Iris pigment epithelial cell (primary cell): Measurements from ENCODE around the gene ZNF578.
"Not testable (repeated sequence)": the region's sequence is repeated elsewhere in the genome, so short reads cannot be mapped to it uniquely, and the experiment has no call there.

Experiments used
- DNase-seq: peaks from one replicate; pipeline ENCODE4 v3.0.0-alpha.2; 2011; ENCODE audit warnings: low read depth

ZNF578 gene

DNA sequence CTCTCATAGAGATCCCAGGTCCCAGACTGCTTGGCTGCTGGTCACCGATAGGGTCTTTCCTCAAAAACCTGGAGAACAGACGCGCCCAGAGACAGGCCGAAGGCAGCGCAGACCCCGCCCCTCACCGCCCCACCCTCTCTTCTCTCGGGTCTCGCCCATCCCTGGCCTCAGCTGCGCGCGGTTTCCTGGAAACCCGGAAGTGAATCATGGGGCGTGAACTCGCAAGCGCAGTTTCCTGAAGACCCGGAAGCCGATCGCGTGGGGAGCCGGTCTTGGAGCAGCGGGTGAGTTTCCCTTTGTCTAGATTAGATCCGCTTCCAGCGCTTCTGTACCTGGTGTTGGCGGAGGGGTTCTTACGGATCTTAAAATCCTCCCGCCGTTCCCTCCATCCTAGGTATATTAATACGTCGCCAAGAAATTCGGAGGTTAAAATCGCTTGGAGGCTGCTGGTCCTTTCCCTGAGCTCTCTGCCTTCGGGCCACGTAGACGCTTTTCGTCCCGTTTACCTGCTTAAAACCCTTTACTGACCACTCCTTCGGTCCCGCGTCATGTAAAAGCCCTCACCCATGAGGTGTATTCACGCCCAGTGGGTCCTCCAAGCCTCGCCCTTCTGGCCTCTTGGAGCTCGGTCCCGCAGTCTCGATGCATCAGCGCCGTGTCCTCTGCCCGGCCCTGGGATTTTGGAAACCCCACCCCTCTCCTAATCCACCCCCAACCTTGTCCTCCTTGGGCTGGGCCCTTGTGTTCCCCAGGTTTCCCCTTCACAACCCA, at the start of gene ZNF578:
Gene ZNF578, plus strand, starts transcription at position 230 of the 771 bp plus-strand sequence. CDS start 48,293 bp downstream, outside the sequence.
- peak; percentile 92 for DNase-seq

DNA sequence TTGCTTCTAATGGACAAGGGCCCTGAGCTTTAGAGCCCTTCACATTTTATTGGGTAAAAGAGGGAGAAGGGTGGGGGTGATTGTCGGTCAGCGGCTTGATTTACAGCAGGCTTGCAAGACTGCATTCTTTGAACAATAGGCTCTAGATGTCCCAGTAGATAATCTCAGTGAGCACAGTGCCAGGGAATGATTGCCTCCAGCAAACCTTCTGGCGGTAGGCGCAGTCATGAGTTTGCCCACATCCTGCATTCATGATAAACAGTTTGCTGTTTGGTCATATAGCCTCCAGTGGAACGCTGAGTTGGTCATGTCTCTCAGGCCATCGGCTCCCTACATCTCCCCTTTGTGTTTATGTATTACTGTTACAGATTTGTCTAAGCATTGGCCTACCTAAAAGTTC, 43.1 kb upstream of the ZNF578 start:
- no peak for DNase-seq

DNA sequence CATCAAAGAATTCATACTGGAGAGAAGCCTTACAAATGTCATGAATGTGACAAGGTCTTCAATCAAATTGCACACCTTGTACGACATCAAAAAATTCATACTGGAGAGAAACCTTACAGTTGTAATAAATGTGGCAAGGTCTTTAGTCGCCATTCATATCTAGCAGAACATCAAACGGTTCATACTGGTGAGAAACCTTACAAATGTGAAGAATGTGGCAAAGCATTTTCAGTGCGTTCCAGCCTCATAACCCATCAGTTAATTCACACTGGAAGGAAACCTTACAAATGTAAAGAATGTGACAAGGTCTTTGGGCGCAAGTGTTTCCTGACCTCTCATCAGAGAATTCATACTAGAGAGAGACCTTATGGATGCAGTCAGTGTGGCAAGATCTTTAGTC, 37.6 kb upstream of the ZNF578 start:
- DNase-seq: no peak

DNA sequence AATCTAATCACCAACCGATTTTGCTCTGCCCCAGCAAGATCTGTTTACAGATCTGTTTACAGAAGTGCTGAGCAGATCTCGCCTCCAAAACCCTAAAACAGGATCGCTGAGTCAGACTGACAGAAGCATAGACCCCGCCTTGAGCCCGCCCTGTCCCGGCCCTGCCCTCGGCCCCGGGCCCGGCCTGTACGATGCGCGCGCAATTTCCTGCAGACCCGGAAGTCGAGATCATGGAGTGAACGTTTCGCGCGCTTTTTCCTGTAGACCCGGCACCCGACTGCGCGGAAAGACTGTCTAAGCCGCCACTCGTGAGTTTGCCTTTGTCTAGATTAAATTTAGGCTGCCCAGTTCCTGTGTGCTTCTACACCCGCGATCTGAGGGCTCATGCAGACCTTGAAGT, 24.4 kb upstream of the ZNF578 start, which contains the start of gene ZNF534:
Gene ZNF534, plus strand, starts transcription at position 212 of the 400 bp plus-strand sequence. CDS start 2,327 bp downstream, outside the sequence.
- no peak for DNase-seq

DNA sequence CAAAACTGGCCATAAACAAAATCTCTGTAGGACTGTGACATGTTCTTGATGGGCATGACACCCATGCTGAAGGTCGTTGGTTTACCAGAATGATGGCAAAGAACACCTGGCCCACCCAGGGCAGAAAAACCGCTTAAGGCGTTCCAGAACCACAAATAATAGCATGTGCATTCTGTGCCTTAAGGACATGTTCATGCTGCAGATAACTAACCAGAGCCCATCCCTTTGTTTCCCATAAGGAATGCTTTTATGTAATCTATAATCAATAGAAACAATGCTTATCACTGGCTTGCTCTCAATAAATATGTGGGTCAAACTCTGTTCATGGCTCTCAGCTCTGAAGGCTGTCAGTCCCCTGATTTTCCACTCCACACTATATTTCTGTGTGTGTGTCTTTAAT, 11.2 kb upstream of the ZNF578 start:
- no peak for DNase-seq

DNA sequence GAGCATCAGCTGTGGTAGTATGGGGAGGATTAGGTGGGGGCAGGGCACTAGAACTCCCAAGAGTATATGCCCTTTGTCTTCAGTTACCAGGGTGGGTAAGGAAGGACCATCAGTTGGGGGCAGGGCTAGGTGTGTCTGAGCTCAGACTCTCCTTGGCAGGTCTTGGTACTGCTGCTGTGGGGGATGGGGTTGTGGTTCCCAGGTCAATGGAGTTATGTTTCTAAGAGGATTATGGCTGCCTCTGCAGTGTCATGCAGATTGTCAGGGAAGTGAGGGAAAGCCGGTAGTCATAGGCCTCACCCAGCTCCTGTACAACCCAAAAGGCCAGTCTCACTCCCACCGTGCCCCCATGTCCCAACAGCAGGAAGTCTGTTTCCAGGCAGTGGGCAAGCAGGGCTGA, 8.8 kb upstream of the ZNF578 start:
- no peak for DNase-seq

DNA sequence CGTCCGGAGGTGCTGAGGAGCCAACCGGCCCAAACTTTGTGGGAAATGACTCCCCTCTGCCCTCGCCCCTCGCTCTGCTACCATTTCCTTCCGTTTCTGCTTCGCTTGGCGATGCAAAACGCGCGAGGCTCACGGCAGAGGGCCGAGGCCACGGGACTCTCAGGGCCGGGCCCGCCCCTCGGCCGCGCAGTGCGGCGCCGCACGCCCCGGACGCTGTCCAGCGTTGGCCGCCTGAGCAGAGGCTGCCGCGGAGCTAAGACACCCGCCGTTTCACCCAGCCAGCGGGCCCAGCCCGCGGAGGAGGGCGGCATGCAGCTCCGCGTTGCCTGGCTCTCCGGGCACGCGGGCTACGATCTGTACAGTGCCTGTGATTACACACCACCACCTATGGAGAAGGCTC, 2.1 kb upstream of the ZNF578 start:
- DNase-seq: no peak

DNA sequence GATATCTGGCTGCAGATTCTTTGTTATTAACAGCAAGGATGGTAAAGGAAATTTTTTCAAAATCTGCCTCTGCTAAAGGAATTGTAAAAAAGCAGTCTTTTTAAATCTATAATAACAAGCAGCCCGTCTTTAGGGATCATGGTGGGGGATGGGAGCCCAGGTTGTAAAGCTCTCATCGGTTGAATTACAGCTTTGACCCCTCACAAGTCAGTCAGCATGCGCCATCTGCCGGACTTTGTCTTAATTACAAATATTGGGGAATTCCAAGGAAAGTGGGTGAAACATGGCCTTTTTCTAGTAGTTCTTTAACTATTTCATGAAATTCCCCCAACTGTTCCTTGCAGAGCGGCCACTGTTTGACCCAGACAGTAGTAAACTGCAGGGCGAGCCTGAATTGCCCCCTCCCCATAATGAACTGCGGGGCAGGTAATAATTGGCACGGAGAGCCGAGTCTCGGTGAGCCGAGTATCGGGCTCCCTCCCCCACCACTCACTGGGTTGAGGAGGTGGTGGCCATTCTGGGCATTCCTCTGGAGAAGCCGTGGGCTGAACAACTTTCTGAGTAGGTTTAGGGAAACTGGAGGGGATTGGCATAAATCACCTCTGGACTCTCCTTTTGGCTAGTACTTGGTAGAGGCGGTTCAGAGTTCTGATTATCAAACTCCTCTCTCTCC, 11.6 kb downstream of the ZNF578 start:
- DNase-seq: no peak

DNA sequence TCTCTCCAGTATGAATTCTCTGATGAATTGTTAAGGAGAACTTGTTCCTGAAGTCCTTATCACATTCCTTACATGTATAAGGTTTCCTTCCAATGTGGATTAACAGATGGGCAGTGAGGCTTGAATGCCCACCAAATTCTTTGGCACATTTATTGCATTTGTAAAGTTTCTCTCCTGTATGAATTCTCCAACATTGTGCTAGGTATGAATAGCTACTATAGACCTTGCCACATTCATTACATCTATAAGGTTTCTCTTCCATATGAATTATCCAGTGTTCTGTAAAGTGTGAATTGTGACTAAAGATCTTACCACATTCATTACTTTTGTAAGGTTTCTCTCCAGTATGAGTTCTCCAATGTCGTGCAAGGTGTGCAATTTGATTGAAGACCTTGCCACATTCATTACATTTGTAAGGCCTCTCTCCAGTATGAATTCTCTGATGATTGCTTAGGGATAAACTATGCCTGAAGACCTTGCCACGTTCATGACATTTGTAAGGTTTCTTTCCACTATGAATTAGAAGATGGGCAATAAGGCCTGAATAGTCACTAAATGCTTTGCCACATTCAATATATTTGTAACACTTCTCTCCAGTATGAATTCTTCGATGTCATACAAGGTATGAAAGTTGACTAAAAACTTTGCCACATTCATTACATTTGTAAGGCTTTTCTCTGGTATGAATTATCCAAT, 20.4 kb downstream of the ZNF578 start:
- no peak for DNase-seq

DNA sequence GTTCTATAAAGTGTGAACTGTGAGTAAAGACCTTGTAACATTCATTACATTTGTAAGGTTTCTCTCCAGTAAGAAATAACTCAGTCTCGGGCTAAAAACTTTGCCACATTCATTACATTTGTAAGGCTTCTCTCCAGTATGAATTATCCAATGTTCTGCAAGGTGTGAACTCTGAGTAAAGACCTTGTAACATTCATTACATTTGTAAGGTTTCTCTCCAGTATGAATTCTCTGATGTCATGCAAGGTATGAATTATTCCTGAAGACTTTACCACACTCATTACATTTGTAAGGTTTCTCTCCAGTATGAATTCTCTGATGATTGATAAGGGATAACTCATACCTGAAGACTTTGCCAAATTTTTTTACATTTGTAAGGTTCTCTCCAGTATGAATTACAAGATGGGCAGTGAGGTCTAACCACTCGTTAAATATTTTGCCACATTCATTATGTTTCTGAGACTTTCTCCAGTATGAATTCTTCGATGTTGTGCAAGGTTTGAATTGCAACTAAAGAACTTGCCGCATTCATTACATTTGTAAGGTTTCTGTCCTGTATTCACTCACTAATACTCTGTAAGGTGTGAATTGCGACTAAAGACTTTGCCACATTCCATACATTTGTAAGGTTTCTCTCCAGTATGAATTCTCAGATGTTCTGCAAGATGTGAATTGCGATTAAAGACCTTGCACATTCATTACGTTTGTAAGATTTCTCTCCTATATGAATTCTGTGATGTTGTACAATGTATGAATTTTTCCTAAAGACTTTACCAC, 21.2 kb downstream of the ZNF578 start:
- no peak for DNase-seq

DNA sequence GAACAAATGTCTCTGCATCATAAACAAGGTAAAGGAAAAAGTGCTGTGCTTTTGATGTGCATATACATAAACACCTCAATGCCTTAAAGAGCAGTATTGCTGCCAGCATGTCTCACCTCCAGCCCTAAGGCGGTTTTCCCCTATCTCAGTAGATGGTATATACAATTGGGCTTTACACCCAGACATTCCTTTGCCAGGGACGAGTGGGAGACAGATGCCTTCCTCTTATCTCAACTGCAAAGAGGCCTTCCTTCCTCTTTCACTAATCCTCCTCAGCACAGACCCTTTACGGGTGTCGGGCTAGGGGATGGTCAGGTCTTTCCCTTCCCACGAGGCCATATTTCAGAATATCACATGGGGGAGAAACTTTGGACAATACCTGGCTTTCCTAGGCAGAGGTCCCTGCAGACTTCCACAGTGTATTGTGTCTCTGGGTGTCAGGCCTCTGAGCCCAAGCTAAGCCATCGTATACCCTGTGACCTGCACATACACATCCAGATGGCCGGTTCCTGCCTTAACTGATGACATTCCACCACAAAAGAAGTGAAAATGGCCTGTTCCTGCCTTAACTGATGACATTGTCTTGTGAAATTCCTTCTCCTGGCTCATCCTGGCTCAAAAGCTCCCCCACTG, 30.9 kb downstream of the ZNF578 start:
- not testable (repeated sequence) for DNase-seq

DNA sequence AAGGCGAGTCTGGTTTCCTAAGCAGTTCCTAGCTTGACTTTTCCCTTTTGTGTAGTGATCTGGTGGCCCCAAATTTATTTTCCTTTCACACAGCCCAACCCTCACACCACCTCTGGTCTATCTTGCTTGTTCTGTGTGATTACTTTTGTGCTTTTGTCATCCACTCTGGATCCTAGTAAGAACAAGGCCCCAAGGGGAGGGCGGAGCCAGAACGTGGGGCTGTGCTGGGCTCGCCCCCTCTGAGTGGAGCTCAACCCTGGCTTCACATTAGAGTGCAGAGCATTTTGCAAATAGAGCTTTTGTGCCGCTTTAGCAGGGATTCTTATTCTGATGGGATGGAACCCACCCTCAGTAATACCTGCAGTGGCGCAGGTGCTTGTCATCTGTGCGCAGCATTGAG, 31.7 kb downstream of the ZNF578 start:
- not testable (repeated sequence) for DNase-seq

DNA sequence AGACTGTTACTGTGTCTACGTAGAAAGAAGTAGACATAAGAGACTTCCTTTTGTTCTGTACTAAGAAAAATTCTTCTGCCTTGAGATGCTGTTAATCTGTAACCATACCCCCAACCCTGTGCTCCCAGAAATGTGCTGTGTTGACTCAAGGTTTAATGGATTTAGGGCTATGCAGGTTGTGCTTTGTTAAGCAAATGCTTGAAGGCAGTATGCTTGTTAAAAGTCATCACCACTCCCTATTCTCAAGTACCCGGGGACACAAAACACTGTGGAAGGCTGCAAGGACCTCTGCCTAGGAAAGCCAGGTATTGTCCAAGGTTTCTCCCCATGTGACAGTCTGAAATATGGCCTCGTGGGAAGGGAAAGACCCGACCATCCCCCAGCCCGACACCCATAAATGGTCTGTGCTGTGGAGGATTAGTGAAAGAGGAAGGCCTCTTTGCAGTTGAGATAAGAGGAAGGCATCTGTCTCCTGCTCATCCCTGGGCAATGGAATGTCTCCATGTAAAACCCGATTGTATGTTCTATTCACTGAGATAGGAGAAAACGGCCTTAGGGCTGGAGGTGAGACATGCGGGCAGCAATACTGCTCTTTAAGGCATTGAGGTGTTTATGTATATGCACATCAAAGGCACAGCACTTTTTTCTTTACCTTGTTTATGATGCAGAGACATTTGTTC, 32.3 kb downstream of the ZNF578 start:
- not testable (repeated sequence) for DNase-seq

DNA sequence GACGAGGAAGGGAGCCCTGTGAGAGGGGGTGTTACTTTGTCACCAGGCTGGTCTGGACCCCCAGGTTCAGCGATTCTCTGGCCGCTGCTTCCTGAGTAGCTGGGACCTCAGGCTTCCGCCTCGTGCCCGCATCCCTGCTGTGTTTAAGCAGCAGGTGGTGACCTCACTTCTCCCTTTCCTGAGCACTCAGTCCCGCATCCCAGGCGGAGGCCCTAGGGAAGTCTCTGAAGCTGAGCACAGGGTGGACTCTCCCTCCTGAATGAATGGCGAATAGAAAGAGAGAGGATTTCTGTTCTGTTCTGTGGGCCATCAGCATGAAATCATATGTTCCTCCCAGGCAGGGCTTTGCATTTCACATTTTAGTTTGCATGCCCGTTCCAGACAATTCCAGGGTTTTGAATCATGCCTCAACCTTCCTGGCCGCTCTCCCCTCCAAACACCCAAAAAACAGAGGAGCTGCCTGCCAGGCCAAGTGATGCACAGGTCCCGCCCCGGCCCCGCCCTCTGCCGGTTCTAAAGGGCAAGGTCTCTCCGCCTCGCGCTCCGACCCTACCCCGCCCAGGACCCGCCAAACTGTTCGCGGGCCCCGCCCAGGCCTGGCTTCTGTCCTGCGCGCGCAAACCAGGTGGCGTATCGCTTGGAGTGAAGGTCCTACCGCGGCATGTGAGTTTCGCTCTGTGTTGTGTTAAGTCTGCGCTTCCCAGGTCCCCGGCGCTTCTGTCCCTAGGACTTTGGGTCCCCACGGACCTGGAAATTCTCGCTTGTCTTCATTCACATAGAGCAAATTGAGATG, 39.0 kb downstream of the ZNF578 start:
- no peak for DNase-seq

DNA sequence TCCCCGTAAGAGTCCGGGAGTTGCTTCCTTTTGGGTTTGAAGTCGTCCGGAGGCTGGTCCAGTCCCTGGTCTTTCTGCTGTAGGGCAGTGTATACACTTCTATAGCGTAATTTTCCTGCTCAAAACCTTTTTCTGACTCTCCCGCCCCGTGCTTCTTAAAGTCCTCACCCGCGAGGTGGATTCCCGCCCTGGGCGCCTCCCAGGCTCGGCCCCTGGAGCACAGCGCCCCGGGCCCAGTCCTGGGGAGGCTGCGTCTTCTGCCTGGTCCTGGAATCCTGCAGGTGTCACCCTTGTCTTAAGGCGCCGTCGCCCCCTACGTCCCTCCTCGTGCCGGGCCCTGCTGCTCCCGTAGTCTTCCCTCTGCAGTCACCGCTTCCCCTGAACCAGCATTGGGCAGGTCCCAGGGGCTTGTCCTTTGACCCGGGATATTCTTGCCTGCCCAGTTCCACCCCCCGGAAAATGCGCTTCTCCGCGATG, 39.7 kb downstream of the ZNF578 start:
- DNase-seq: no peak

DNA sequence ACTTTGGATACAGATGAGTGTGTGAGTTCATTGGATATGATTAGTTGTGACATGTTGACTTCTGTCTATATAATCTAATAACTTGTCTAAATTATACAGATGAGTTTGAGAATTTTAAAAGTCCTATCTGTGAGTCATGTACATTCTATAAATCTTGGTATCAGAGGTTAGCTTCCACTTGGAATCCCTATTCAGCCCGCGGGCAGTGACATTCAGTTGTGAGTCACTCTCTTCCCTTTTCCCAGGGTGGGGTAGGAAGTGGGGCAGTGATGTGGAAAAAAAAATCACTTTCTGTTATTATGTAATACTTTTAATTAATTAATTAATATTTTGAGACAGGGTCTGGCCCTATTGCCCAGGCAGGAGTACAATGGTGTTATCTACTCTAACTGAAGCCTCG, 41.2 kb downstream of the ZNF578 start:
- DNase-seq: peak; percentile 46

DNA sequence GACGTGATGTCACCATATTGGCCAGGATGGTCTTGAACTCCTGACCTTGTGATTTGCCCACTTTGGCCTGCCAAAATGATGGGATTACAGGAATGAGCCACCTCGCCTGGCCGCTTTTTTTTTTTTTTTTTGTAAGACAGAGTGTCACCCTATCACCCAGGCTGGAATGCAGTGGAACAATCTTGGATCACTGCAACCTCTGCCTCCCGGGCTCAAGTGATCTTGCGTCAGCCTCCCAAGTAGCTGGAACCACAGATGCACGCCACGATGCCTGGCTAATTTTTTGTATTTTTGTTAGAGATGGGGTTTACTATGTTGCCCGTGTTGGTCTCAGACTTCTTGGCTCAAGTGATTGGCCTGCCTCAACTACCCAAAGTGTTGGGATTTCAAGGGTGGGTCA, 45.2 kb downstream of the ZNF578 start:
- DNase-seq: no peak

DNA sequence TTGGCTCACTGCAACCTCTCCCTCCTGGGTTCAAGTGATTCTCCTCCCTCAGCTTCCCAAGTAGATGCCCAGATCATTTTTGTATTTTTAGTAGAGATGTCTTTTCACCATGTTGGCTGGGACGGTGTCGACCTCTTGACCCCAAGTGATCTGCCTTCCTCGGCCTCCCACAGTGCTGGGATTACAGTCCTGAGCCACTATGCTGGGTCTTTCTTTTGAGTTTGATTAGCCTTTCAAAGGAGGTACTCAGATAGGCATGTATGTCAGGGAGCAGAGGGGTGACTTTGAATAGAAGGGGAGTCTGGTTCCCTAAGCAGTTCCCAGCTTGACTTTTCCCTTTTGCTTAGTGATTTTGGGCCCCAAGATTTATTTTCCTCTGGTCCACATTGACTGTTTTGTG, 47.1 kb downstream of the ZNF578 start:
- not testable (repeated sequence) for DNase-seq

DNA sequence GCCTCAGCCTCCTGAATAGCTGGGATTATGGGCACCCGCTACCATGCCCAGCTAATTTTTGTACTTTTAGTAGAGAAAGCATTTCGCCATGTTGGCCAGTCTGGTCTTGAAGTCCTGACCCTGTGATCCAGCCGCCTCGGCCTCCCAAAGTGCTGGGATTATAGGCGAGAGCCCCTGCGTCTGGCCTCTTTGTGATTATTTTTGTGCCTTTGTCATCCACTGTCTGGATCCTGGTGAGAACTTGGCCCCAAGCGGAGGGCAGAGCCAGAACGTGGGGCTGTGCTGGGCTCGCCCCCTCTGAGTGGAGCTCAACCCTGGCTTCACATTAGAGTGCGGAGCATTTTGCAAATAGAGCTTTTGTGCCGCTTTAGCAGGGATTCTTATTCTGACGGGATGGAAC, 47.6 kb downstream of the ZNF578 start:
- not testable (repeated sequence) for DNase-seq

DNA sequence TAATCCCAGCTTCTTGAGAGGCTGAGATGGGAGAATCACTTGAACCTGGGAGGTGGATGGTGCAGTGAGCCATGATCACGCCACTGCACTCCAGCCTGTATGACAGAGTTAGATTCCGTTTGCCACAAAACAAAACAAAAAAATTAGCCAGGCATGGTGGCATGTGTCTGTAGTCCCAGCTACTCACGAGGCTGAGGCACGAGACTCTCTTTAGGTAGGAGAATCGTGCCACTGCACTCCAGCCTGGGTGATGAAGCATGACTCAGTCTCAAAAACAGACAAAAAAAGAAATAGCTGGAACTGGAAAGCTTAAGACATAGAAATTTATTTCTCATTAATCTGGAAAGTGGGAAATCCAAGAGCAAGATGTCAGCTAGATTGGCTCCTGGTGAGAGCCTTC, 53.9 kb downstream of the ZNF578 start:
- DNase-seq: no peak
